AG04450 (cell line): ENCODE measurements around the gene WNT3. TPM values are rescaled to one million over a fixed set of nuclear protein-coding genes. Genes with fewer than 3 reads are reported as not detected.

Source experiments
- CTCF ChIA-PET: fragments of 300-600, 350-600 bp; formaldehyde crosslinking; extraction: SDS; loops from one replicate; lab custom pipeline; 2022; ENCODE audit warnings: antibody characterized with exemption, inconsistent platforms; lab: Charles Lee
- POLR2A ChIA-PET: fragments of 350-600 bp; formaldehyde crosslinking; extraction: SDS; loops from one replicate; lab custom pipeline; 2021; ENCODE audit warnings: antibody characterized with exemption, inconsistent platforms; lab: Yijun Ruan, JAX
- DNase-seq: peaks from one replicate; pipeline ENCODE4 v3.0.0-alpha.2; 2011; ENCODE audit warnings: low read depth, low spot score
- H3K27ac ChIP-seq: one replicate; pipeline ENCODE4 v1.5.1; 2012; ENCODE audit warnings: low read depth, low read length, control low read depth
- H3K27me3 ChIP-seq: one replicate; pipeline ENCODE4 v1.6.0; 2012; ENCODE audit warnings: low read length; ENCODE audit not compliant: control insufficient read depth, insufficient read depth
- H3K4me3 ChIP-seq: 2 replicates; pipeline ENCODE4 v1.5.1; 2011; ENCODE audit warnings: mild to moderate bottlenecking, low read depth, low read length, control low read depth
- H3K9me3 ChIP-seq: 2 replicates; pipeline ENCODE4 v1.5.1; 2012; ENCODE audit warnings: low read length; ENCODE audit not compliant: control insufficient read depth, insufficient read depth
- CTCF ChIP-seq: IDR thresholded peaks from 2 replicates; pipeline ENCODE4 v1.5.1; 2011; ENCODE audit warnings: low read depth, low read length, control low read depth, inconsistent platforms
- polyA plus RNA-seq: library from polyadenylated mRNA; depleted of rRNA; stranded (reverse); fragments of >200 nt; gene quantifications from 2 replicates; pipeline ENCODE4 v1.2.3, GENCODE V29; 2011

The WNT3 gene
- polyA plus RNA-seq, 1 experiment = 1.4 TPM

GRCh38 chr17:46811978-46812583 lies 6.4 kb downstream of the WNT3 start:
- DNase-seq = peak; percentile 3
- no peak overlapping the region for H3K27ac ChIP-seq
- ChIA-PET CTCF (interaction anchor here (0.6 to 1.2 kb wide), 2 partner anchors 11 to 24 kb away, joined by 3 to 4 read pairs; no protein-coding TSS in a partner anchor), POLR2A (interaction anchor here (0.6 to 1.0 kb wide), 2 partner anchors 41 to 87 kb away, joined by 3 to 4 read pairs; no protein-coding TSS in a partner anchor)
- TF ChIP-seq CTCF = no peak
- no peak overlapping the region for H3K4me3 ChIP-seq
- H3K27me3 ChIP-seq = peaks cover 51% of the 10 kb centered on the region
- H3K9me3 ChIP-seq = no peaks in the 10 kb centered on the region; the same call in 1 of the 2 replicates

- POLR2A ChIA-PET = no interaction called here
- DNase-seq = no peak
- no peaks in the 10 kb centered on the region; the same call in 1 of the 2 replicates for H3K9me3 ChIP-seq
Observed at GRCh38 chr17:46810837-46811236, 7.7 kb downstream of the WNT3 start.

GRCh38 chr17:46809110-46809571 lies 9.4 kb downstream of the WNT3 start:
- ChIA-PET POLR2A (interaction anchor here (0.7 kb wide), 1 partner anchor 18 kb away, joined by 7 read pairs; no protein-coding TSS in a partner anchor), CTCF (interaction anchor here (0.6 kb wide), 1 partner anchor 24 kb away, joined by 3 read pairs; no protein-coding TSS in a partner anchor)
- Histone ChIP-seq H3K4me3 (no peak overlapping the region), H3K27me3 (peaks cover 26% of the 10 kb centered on the region), H3K9me3 (no peaks in the 10 kb centered on the region), H3K27ac (no peak overlapping the region)
- no peak for TF ChIP-seq CTCF
- no peak for DNase-seq

More at GRCh38 chr17:46810837-46811236, 7.7 kb downstream of the WNT3 start:
- TF ChIP-seq CTCF = no peak
- H3K27me3 ChIP-seq = peaks cover 41% of the 10 kb centered on the region
- CTCF ChIA-PET = no interaction called here
- no peak overlapping the region for H3K27ac ChIP-seq
- no peak overlapping the region for H3K4me3 ChIP-seq

GRCh38 chr17:46805771-46806170 lies 12.7 kb downstream of the WNT3 start:
- Histone ChIP-seq H3K4me3 (no peak overlapping the region), H3K27me3 (peaks cover 12% of the 10 kb centered on the region), H3K9me3 (no peaks in the 10 kb centered on the region), H3K27ac (no peak overlapping the region)
- ChIA-PET POLR2A (interaction anchor here (0.7 kb wide), 1 partner anchor 15 kb away, joined by 8 read pairs; no protein-coding TSS in a partner anchor), CTCF (no interaction called here)
- DNase-seq = no peak
- no peak for TF ChIP-seq CTCF

GRCh38 chr17:46803544-46803943 lies 14.9 kb downstream of the WNT3 start:
- Histone ChIP-seq H3K4me3 (no peak overlapping the region), H3K27me3 (peaks cover 10% of the 10 kb centered on the region), H3K27ac (no peak overlapping the region), H3K9me3 (no peaks in the 10 kb centered on the region)
- CTCF ChIA-PET = no interaction called here
- TF ChIP-seq CTCF = no peak
- POLR2A ChIA-PET = no interaction called here
- DNase-seq = no peak
